Measurements from ENCODE around the gene SLC16A1. TPM values are rescaled to one million over a fixed set of nuclear protein-coding genes. Genes with fewer than 3 reads are reported as not detected.

Gene SLC16A1
- total RNA-seq, 1 donor from 2014 or later: 58.7 TPM

DNA sequence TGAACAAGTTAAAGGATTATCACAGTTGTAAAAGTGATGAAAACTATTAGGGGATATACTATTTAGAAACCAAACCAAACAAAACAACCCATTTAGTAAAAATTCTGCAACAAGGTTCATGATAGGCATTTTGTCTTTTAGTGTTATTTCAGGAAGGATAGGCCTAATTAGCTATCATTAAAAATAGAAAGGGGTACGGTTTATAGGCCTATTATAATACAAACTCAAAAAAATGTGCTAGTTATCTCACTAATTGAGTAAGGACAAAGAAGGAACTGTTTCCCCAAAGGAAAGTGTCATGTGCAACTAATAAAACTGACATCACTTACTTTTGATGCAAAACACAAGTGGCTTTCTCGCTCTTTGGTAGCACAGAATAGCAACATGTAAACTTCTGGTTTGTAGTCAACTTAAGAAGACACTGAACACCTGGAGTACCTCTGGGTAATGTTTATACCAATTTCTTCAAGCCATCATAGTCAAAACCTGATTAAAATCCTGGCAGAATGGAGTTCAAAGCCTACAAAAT lies 28.5 kb downstream of the SLC16A1 start:
- Mint-ChIP-seq H3K4me1 (ENCODE audit: unreplicated experiment) (peaks cover 9% of the 10 kb centered on the region), H3K4me3 (ENCODE audit: unreplicated experiment) (no peak overlapping the region), H3K27ac (ENCODE audit: unreplicated experiment) (no peak overlapping the region), H3K27me3 (ENCODE audit: unreplicated experiment) (no peaks in the 10 kb centered on the region), H3K36me3 (ENCODE audit: unreplicated experiment) (peaks cover 17% of the 10 kb centered on the region), H3K9me3 (ENCODE audit: unreplicated experiment) (no peaks in the 10 kb centered on the region)
- no peak for TF ChIP-seq CTCF (IDR thresholded peaks at IDR 0.05)
- no peak for DNase-seq (ENCODE audit: extremely low spot score, unreplicated experiment)

GRCh38 chr1:112926858-112927257 lies 29.1 kb downstream of the SLC16A1 start:
- TF ChIP-seq CTCF (IDR thresholded peaks at IDR 0.05): no peak
- H3K36me3 Mint-ChIP-seq (ENCODE audit: unreplicated experiment): peaks cover 17% of the 10 kb centered on the region
- H3K9me3 Mint-ChIP-seq (ENCODE audit: unreplicated experiment): no peaks in the 10 kb centered on the region
- peaks cover 9% of the 10 kb centered on the region for H3K4me1 Mint-ChIP-seq (ENCODE audit: unreplicated experiment)
- no peak for DNase-seq (ENCODE audit: extremely low spot score, unreplicated experiment)
- no peaks in the 10 kb centered on the region for H3K27me3 Mint-ChIP-seq (ENCODE audit: unreplicated experiment)
- H3K4me3 Mint-ChIP-seq (ENCODE audit: unreplicated experiment): no peak overlapping the region
- no peak overlapping the region for H3K27ac Mint-ChIP-seq (ENCODE audit: unreplicated experiment)

- Mint-ChIP-seq H3K36me3 (ENCODE audit: unreplicated experiment) (peaks cover 17% of the 10 kb centered on the region), H3K27ac (ENCODE audit: unreplicated experiment) (no peak overlapping the region), H3K27me3 (ENCODE audit: unreplicated experiment) (no peaks in the 10 kb centered on the region), H3K9me3 (ENCODE audit: unreplicated experiment) (no peaks in the 10 kb centered on the region), H3K4me3 (ENCODE audit: unreplicated experiment) (no peak overlapping the region), H3K4me1 (ENCODE audit: unreplicated experiment) (peaks cover 9% of the 10 kb centered on the region)
- DNase-seq (ENCODE audit: extremely low spot score, unreplicated experiment): no peak
- TF ChIP-seq CTCF (IDR thresholded peaks at IDR 0.05): no peak
Observed at GRCh38 chr1:112925015-112925414, 31.0 kb downstream of the SLC16A1 start.

GRCh38 chr1:112923959-112924349 lies 32.0 kb downstream of the SLC16A1 start:
- DNase-seq (ENCODE audit: extremely low spot score, unreplicated experiment): no peak
- Mint-ChIP-seq H3K4me3 (ENCODE audit: unreplicated experiment) (no peak overlapping the region), H3K9me3 (ENCODE audit: unreplicated experiment) (no peaks in the 10 kb centered on the region), H3K4me1 (ENCODE audit: unreplicated experiment) (peaks cover 9% of the 10 kb centered on the region), H3K27ac (ENCODE audit: unreplicated experiment) (no peak overlapping the region), H3K36me3 (ENCODE audit: unreplicated experiment) (peaks cover 15% of the 10 kb centered on the region), H3K27me3 (ENCODE audit: unreplicated experiment) (no peaks in the 10 kb centered on the region)
- TF ChIP-seq CTCF (IDR thresholded peaks at IDR 0.05): no peak

DNA sequence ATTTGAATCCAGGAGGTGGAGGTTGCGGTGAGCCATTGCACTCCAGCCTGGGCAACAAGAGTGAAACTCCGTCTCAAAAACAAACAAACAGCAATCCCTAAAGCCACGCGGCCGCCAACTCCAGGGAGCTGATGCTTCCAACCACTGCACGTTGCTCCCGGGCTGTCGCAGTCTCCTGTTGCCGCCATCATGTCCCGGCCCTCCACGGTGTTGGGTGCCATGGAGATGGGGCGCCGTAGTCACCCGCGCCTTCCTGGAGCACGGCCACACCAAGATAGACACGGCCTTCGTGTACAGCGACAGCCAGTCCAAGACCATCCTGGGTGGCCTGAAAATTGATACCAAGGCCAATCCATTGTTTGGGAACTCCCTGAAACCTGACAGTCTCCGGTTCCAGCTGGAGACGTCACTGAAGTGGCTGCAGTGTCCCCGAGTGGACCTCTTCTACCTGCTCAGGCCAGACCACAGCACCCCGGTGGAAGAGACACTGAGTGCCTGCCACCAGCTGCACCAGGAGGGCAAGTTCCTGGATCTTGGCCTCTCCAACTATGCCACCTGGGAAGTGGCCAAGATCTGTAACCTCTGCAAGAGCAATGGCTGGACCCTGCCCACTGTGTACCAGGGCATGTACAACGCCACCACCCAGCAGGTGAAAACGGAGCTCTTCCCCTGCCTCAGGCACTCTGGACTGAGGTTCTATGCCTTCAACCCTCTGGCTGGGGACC lies 32.6 kb downstream of the SLC16A1 start:
- Mint-ChIP-seq H3K27me3 (ENCODE audit: unreplicated experiment) (no peaks in the 10 kb centered on the region), H3K4me3 (ENCODE audit: unreplicated experiment) (no peak overlapping the region), H3K36me3 (ENCODE audit: unreplicated experiment) (peaks cover 14% of the 10 kb centered on the region), H3K9me3 (ENCODE audit: unreplicated experiment) (no peaks in the 10 kb centered on the region), H3K4me1 (ENCODE audit: unreplicated experiment) (peaks cover 5% of the 10 kb centered on the region), H3K27ac (ENCODE audit: unreplicated experiment) (no peak overlapping the region)
- no peak for TF ChIP-seq CTCF (IDR thresholded peaks at IDR 0.05)
- DNase-seq (ENCODE audit: extremely low spot score, unreplicated experiment): no peak
